GM06990 (cell line): Measurements from ENCODE around the gene SLC6A5.

Source experiments
- DNase-seq: peaks from one replicate; pipeline ENCODE4 v3.0.0-alpha.2; 2011; ENCODE audit not compliant: insufficient read length; ENCODE audit errors: extremely low read depth
- H3K27me3 ChIP-seq: replicated peaks from 2 replicates; pipeline ENCODE4 v1.6.0; 2011; ENCODE audit warnings: low read length; ENCODE audit not compliant: control insufficient read depth, insufficient read depth
- H3K36me3 ChIP-seq: 2 replicates; pipeline ENCODE4 v1.5.1; 2011; ENCODE audit warnings: low read length; ENCODE audit not compliant: control insufficient read depth, insufficient read depth
- H3K4me3 ChIP-seq: replicated peaks from 2 replicates; pipeline ENCODE4 v1.5.1; 2011; ENCODE audit warnings: low read depth, mild to moderate bottlenecking, control low read depth, low read length
- TF ChIP-seq, protein P1 (sequence below): IDR thresholded peaks from 2 replicates; pipeline ENCODE4 v1.5.1; 2011; ENCODE audit warnings: low read length, control low read depth, mild to moderate bottlenecking, inconsistent platforms; ENCODE audit not compliant: insufficient read depth, poor library complexity, severe bottlenecking

Gene SLC6A5

DNA sequence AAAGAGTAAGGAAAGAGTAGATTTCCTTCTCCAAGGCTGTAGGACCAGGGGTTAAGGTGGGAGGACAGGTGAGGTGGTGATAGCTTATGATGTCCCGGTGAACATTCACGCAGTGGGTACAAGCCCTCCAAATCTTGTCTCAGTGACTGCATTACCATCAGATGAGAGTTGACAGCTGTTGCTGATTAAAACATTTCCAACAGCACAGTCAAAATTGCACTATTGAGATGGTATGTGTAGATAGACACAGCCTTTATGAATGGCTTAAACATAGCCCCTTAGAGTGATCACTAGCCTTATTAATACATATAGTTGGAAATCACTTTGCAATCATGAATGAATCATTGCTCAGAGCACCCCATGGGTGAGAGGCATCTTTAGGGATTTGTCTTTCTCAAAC lies 77.2 kb downstream of the SLC6A5 start:
- TF ChIP-seq, protein P1, sequence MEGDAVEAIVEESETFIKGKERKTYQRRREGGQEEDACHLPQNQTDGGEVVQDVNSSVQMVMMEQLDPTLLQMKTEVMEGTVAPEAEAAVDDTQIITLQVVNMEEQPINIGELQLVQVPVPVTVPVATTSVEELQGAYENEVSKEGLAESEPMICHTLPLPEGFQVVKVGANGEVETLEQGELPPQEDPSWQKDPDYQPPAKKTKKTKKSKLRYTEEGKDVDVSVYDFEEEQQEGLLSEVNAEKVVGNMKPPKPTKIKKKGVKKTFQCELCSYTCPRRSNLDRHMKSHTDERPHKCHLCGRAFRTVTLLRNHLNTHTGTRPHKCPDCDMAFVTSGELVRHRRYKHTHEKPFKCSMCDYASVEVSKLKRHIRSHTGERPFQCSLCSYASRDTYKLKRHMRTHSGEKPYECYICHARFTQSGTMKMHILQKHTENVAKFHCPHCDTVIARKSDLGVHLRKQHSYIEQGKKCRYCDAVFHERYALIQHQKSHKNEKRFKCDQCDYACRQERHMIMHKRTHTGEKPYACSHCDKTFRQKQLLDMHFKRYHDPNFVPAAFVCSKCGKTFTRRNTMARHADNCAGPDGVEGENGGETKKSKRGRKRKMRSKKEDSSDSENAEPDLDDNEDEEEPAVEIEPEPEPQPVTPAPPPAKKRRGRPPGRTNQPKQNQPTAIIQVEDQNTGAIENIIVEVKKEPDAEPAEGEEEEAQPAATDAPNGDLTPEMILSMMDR: no peak
- no peak for DNase-seq
- Histone ChIP-seq H3K4me3 (no peak overlapping the region), H3K27me3 (no peaks in the 10 kb centered on the region), H3K36me3 (no peaks in the 10 kb centered on the region)

DNA sequence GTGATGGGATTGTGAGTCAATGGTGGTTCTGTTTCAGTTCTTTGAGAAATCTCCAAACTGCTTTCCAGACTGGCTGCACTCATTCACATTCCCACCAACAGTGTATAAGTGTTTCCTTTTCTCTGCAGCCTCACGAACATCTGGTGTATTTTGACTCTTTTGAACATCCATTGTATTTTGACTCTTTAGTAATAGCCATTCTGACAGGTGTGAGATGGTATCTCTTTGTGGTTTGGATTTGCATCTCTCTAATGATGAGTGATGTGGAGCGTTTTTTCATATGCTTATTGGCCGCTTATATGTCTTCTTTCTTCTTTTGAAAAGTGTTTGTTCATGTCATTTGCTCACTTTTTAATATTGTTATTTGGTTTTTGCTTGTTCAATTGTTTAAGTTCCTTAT lies 89.4 kb downstream of the SLC6A5 start:
- Histone ChIP-seq H3K36me3 (no peaks in the 10 kb centered on the region), H3K27me3 (no peaks in the 10 kb centered on the region)
- TF ChIP-seq, protein P1: no peak

DNA sequence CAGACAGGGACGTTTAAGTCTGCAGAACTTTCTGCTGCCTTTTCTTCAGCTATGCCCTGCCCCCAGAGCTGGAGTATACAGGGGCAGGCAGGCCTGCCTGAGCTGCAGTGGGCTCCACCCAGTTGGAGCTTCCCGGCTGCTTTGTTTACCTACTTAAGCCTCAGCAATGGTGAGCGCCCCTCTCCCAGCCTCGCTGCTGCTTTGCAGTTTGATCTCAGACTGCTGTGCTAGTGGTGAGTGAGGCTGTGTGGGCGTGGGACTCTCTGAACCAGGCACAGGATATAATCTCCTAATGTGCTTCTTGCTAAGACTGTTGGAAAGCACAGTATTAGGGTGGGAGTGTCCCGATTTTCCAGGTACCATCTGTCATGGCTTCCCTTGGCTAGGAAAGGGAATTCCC lies 108.5 kb downstream of the SLC6A5 start:
- TF ChIP-seq, protein P1: no peak
- no peak overlapping the region for H3K4me3 ChIP-seq
- H3K27me3 ChIP-seq: no peaks in the 10 kb centered on the region
- no peaks in the 10 kb centered on the region for H3K36me3 ChIP-seq
- DNase-seq: no peak

More for the DNA sequence above, 89.4 kb downstream of the SLC6A5 start:
- no peak overlapping the region for H3K4me3 ChIP-seq
- no peak for DNase-seq
